DND-41 (cell line): Measurements from ENCODE around the gene GAPDH.
"Not testable (repeated sequence)": the region's sequence is repeated elsewhere in the genome, so short reads cannot be mapped to it uniquely, and the experiment has no call there.

Source experiments
- ATAC-seq: fragments of 200-7000 bp; cut with Tn5 transposase; 3 replicates; pipeline ENCODE4 v1.9.1; 2021; ENCODE audit warnings: low read depth; ENCODE audit not compliant: insufficient read depth
- DNase-seq: peaks from one replicate; pipeline ENCODE4 v3.0.0-alpha.2; 2020
- H2AFZ ChIP-seq: 2 replicates; pipeline ENCODE4 v1.6.0; 2012; ENCODE audit warnings: low read depth, low read length
- H3K27ac ChIP-seq: 2 replicates; pipeline ENCODE4 v1.5.1; 2012; ENCODE audit warnings: low read length, inconsistent platforms
- H3K27me3 ChIP-seq: fragments of 200-600 bp; sonication (generic); 2 replicates; pipeline ENCODE4 v1.6.0; 2012; ENCODE audit warnings: low read length, mild to moderate bottlenecking, inconsistent platforms; ENCODE audit not compliant: insufficient read depth, poor library complexity
- H3K36me3 ChIP-seq: 2 replicates; pipeline ENCODE4 v1.5.1; 2012; ENCODE audit warnings: low read length, inconsistent platforms; ENCODE audit not compliant: insufficient read depth
- H3K4me1 ChIP-seq: 2 replicates; pipeline ENCODE4 v1.5.1; 2012; ENCODE audit warnings: mild to moderate bottlenecking, low read length; ENCODE audit not compliant: insufficient read depth
- H3K4me2 ChIP-seq: 2 replicates; pipeline ENCODE4 v1.6.0; 2012; ENCODE audit warnings: mild to moderate bottlenecking, moderate library complexity, low read length, inconsistent platforms; ENCODE audit not compliant: insufficient read depth
- H3K4me3 ChIP-seq, 2 experiments: fragments of 200-600 bp in 1 of 2; shearing (Covaris generic) in 1 of 2; 2 replicates each; pipeline ENCODE4 v1.5.1; 2012 to 2016; ENCODE audit warnings: inconsistent platforms in 2 of 2, low read length in 2 of 2, mild to moderate bottlenecking in 2 of 2, low read depth in 1 of 2, moderate library complexity in 1 of 2
- H3K79me2 ChIP-seq: 2 replicates; pipeline ENCODE4 v1.6.0; 2012; ENCODE audit warnings: low read length, inconsistent platforms; ENCODE audit not compliant: insufficient read depth
- H3K9ac ChIP-seq: 2 replicates; pipeline ENCODE4 v1.6.0; 2012; ENCODE audit warnings: low read depth, mild to moderate bottlenecking, inconsistent platforms, low read length, moderate library complexity
- H3K9me3 ChIP-seq: 2 replicates; pipeline ENCODE4 v1.5.1; 2012; ENCODE audit warnings: low read length, moderate library complexity, mild to moderate bottlenecking, inconsistent platforms; ENCODE audit not compliant: insufficient read depth, severe bottlenecking
- H4K20me1 ChIP-seq: 2 replicates; pipeline ENCODE4 v1.6.0; 2012; ENCODE audit warnings: low read length; ENCODE audit not compliant: insufficient read depth
- CTCF ChIP-seq: IDR thresholded peaks from 2 replicates; pipeline ENCODE4 v1.5.1; 2012; ENCODE audit warnings: borderline replicate concordance, low read length, moderate library complexity, mild to moderate bottlenecking; ENCODE audit not compliant: poor library complexity, severe bottlenecking; ENCODE audit errors: extremely low read depth
- EZH2 ChIP-seq: IDR thresholded peaks from 3 replicates; pipeline ENCODE4 v1.6.1; 2012; ENCODE audit warnings: borderline replicate concordance, low read depth, mild to moderate bottlenecking, moderate library complexity, low read length, inconsistent platforms; ENCODE audit not compliant: severe bottlenecking

The GAPDH gene

DNA sequence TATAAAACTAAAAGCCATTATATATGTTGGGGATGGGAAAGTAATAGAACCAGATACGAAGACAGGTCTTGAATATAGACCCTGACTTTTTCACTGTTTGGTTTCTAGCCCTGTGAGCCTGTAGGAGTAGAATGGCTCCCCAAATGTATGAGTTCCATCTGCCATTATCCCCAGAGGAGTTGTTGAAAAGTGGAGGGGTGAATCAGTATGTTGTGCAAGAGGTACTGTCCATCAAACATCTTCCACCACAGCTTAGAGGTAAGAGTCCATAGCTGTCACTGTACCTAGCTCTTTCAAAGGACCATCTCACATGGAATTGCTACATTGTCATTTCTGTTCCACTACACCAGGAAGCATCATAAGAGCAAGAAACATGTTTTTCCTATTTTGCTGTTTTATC is 39.3 kb upstream of the GAPDH start:
- Histone ChIP-seq H3K4me1 (peaks cover 44% of the 10 kb centered on the region), H4K20me1 (no peaks in the 10 kb centered on the region), H3K27ac (peak overlapping the region; percentile 91), H3K9me3 (no peaks in the 10 kb centered on the region), H3K79me2 (peaks cover 64% of the 10 kb centered on the region), H3K4me3 (peak overlapping the region; percentile 39 to 75; a peak in 3 of 4 replicates), H3K36me3 (peaks cover 46% of the 10 kb centered on the region), H3K27me3 (no peaks in the 10 kb centered on the region), H3K9ac (peak overlapping the region; percentile 94), H3K4me2 (peak overlapping the region; percentile 72), H2AFZ (no peak overlapping the region)
- no peak for TF ChIP-seq CTCF
- no peak for TF ChIP-seq EZH2
- DNase-seq (no peak), ATAC-seq (no peak)

DNA sequence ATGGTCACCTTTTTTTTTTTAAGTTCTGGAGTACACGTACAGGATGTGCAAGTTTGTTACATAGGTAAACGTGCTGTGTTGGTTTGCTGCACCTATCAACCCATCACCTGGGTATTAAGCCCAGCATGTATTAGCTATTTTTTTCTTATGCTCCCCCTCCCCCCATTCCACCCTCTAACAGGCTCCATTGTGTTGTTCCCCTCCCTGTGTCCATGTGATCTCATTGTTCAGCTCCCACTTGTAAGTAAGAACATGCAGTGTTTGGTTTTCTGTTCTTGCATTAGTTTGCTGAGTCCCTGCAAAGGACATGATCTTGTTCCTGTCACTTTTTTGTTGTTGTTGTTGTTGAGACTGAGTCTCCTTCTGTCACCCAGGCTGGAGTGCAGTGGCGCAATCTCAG is 37.0 kb upstream of the GAPDH start:
- not testable (repeated sequence) for ATAC-seq, H2AFZ ChIP-seq, H3K4me3 ChIP-seq, H3K27me3 ChIP-seq, H3K9ac ChIP-seq, DNase-seq, H3K9me3 ChIP-seq, H3K27ac ChIP-seq, H4K20me1 ChIP-seq
- Histone ChIP-seq H3K4me1 (peaks cover 38% of the 10 kb centered on the region), H3K4me2 (peak overlapping the region; percentile 19; the same call in 1 of the 2 replicates), H3K36me3 (peaks cover 57% of the 10 kb centered on the region), H3K79me2 (peaks cover 80% of the 10 kb centered on the region)

- no peak overlapping the region for H3K9ac ChIP-seq
- H3K27ac ChIP-seq: no peak overlapping the region
- peaks cover 20% of the 10 kb centered on the region for H3K4me1 ChIP-seq
- no peaks in the 10 kb centered on the region for H3K27me3 ChIP-seq
- no peaks in the 10 kb centered on the region for H3K9me3 ChIP-seq
- peaks cover 87% of the 10 kb centered on the region for H3K79me2 ChIP-seq
- H3K4me2 ChIP-seq: no peak overlapping the region
- H3K4me3 ChIP-seq: no peak overlapping the region
- peaks cover 59% of the 10 kb centered on the region for H3K36me3 ChIP-seq
- 0 out of 2 replicates have a peak, but pooled peaks cover 4% of the 10 kb centered on the region for H4K20me1 ChIP-seq
- ATAC-seq (no peak), DNase-seq (no peak)
- H2AFZ ChIP-seq: no peak overlapping the region
- TF ChIP-seq EZH2 (no peak), CTCF (no peak)
These were observed 33.9 kb upstream of the GAPDH start for GRCh38 chr12:6500466-6500865.

- peaks cover 52% of the 10 kb centered on the region for H3K36me3 ChIP-seq
These were observed 27.0 kb upstream of the GAPDH start for GRCh38 chr12:6507102-6507998.

More at GRCh38 chr12:6507102-6507998, 27.0 kb upstream of the GAPDH start:
- Histone ChIP-seq H4K20me1 (peaks cover 15% of the 10 kb centered on the region; the same call in 1 of the 2 replicates), H3K9ac (no peak overlapping the region), H2AFZ (no peak overlapping the region), H3K27ac (no peak overlapping the region), H3K79me2 (peaks cover 56% of the 10 kb centered on the region), H3K9me3 (no peaks in the 10 kb centered on the region), H3K4me1 (no peaks in the 10 kb centered on the region), H3K27me3 (no peaks in the 10 kb centered on the region), H3K4me3 (no peak overlapping the region), H3K4me2 (no peak overlapping the region)
- DNase-seq (no peak), ATAC-seq (no peak)
- no peak for TF ChIP-seq EZH2
- no peak for TF ChIP-seq CTCF
